ENCODE results near the gene ULK4.

- TF ChIP-seq CTCF (conservative IDR thresholded peaks at IDR 0.05): no peak
- TF ChIP-seq ZFX (IDR thresholded peaks at IDR 0.05): no peak
Measured at GRCh38 chr3:42001777-42002176, 39.9 kb upstream of the ULK4 start.

Data from C4-2B (cell line).